Right atrium auricular region (tissue), 2 donors: Measurements from ENCODE around the gene PRDM16. TPM values are rescaled to one million over a fixed set of nuclear protein-coding genes. Genes with fewer than 3 reads are reported as not detected.

Source experiments
- DNase-seq: peaks from one replicate; pipeline ENCODE4 v3.0.0-alpha.2; 2019; ENCODE audit warnings: low spot score
- H3K27ac ChIP-seq, 2 donors: fragments of 200-600 bp; sonication (generic); 1 replicate in 1 of 2; 2 replicates in 1 of 2; pipeline ENCODE4 v1.5.1; 2016 to 2019
- H3K27me3 ChIP-seq, 2 donors: fragments of 200-600 bp; sonication (generic); one replicate each; pipeline versions ENCODE4 v1.5.1 to v1.6.0; 2017 to 2019
- H3K36me3 ChIP-seq: fragments of 200-600 bp; sonication (generic); one replicate; pipeline ENCODE4 v1.5.1; 2016
- H3K4me1 ChIP-seq, 2 donors: fragments of 200-600 bp; sonication (generic); one replicate each; pipeline versions ENCODE4 v1.5.1 to v1.6.0; 2017 to 2019
- H3K4me3 ChIP-seq, 2 donors: fragments of 200-600 bp; sonication (generic); 1 replicate in 1 of 2; 2 replicates in 1 of 2; pipeline ENCODE4 v1.5.1; 2017 to 2019; ENCODE audit warnings: mild to moderate bottlenecking in 1 of 2, moderate library complexity in 1 of 2
- H3K9me3 ChIP-seq, 2 donors: fragments of 200-600 bp; sonication (generic); one replicate each; pipeline ENCODE4 v1.5.1; 2019
- total RNA-seq, 2 donors: library from RNA; depleted of rRNA; stranded (reverse); fragments of >200 nt; gene quantifications; one replicate each; pipeline ENCODE4 v1.1.0, GENCODE V29; 2016
- TF ChIP-seq, protein P1 (sequence below), 2 donors: fragments of 200-600 bp; sonication (generic); IDR thresholded peaks; one replicate each; pipeline ENCODE4 v1.5.1; 2019; ENCODE audit warnings: antibody characterized with exemption in 2 of 2

Gene PRDM16
- total RNA-seq, 2 donors from 2014 or later, result 0.22 to 3.3 TPM

DNA sequence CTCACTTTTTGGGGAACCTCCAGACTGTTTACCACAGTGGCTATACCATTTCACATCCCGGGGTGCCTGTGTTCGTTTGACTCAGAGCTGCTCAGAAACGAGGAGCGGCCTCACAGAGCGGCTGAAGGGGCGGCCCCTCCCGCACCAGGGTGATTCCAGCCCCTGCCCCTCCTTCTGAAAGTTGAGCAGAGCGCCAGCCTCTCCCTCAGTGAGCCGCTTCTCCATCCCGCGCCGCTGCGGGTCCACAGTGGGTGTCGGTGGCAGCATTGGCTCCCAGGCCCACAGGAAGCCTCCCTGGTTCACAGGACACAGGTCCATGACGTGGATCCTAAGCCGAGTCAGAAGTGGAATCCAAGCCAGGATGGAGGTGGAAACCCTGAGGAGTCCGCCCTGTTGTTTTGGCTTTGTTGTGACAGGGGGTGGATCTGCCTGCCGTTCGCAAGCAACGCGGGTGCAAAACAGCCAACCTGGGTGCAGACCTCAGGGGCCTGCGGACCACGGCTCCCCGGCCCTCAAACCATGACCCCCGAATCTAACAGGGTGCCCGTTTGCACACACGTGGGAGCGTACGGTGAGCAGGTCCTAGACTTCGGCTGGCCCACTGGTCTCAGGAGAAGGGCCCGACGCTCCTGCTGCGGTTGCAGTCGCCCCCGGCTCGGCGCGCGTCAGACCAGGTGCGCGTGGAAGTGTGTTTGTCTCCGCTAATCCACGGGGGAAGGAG is 198.7 kb downstream of the PRDM16 start:
- Histone ChIP-seq H3K4me1 (no peaks in the 10 kb centered on the region), H3K27ac (no peak overlapping the region), H3K9me3 (no peaks in the 10 kb centered on the region), H3K4me3 (no peak overlapping the region), H3K36me3 (no peaks in the 10 kb centered on the region), H3K27me3 (no peaks in the 10 kb centered on the region)
- DNase-seq, result no peak
- TF ChIP-seq, protein P1, sequence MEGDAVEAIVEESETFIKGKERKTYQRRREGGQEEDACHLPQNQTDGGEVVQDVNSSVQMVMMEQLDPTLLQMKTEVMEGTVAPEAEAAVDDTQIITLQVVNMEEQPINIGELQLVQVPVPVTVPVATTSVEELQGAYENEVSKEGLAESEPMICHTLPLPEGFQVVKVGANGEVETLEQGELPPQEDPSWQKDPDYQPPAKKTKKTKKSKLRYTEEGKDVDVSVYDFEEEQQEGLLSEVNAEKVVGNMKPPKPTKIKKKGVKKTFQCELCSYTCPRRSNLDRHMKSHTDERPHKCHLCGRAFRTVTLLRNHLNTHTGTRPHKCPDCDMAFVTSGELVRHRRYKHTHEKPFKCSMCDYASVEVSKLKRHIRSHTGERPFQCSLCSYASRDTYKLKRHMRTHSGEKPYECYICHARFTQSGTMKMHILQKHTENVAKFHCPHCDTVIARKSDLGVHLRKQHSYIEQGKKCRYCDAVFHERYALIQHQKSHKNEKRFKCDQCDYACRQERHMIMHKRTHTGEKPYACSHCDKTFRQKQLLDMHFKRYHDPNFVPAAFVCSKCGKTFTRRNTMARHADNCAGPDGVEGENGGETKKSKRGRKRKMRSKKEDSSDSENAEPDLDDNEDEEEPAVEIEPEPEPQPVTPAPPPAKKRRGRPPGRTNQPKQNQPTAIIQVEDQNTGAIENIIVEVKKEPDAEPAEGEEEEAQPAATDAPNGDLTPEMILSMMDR (IDR thresholded peaks at IDR 0.05), result no peak

DNA sequence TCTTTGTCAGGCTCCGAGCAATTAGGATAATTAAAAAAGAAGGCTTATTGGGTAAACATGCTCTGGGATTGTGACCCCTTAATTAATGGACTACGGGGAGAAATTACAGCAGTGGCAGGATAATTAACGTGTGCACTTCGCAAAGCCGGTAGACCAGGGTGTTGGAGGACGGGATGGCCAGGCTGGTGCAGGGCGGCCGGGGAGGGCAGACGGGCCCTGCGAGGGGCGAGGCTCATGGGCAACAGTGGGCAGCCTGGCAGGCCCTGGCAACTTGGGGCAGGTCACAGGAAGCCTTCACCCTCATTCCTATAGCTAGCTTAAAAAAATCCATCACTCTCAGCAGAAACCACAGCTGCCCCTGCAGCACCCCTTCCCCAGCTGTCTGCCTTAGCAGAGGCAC is 199.3 kb downstream of the PRDM16 start:
- Histone ChIP-seq H3K36me3 (no peaks in the 10 kb centered on the region), H3K4me3 (no peak overlapping the region), H3K4me1 (no peaks in the 10 kb centered on the region), H3K27ac (no peak overlapping the region), H3K27me3 (no peaks in the 10 kb centered on the region), H3K9me3 (no peaks in the 10 kb centered on the region)
- TF ChIP-seq, protein P1 (IDR thresholded peaks at IDR 0.05), result no peak
- DNase-seq, result no peak

DNA sequence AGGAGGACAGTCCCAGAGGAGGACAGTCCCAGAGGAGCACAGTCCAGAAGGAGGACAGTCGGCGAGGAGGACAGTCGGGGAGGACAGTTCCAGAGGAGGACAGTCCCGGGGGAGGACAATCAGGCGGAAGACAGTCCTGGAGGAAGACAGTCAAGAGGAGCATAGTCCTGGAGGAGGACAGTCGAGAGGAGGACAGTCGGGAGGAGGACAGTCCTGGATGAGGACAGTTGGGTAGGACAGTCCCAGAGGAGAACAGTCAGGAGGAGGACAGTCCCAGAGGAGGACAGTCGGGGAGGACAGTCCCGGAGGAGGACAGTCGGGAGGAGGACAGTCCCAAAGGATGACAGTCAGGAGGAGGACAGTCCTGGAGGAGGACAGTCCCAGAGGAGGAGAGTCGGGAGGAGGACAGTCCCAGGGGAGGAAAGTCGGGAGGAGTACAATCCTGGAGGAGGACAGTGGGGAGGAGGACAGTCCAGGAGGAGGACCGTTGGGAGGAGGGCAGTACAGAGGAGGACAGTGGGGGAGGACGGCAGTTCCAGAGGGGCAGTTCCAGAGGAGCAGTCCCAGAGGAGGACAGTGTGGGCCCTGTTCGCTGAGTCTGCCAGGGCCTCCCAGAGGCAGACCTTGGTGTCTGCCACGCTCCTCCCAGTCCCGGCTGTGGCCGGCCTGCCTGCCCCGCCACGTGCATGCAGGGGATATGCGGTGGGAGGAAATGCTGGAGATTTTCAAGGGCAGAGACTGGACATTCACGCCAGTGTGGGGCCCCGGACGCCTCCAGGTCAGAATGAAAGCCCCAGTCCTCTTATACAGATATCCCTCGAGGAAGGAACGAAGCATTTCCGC is 201.6 kb downstream of the PRDM16 start:
- H3K27ac ChIP-seq, result no peak overlapping the region
- no peaks in the 10 kb centered on the region for H3K27me3 ChIP-seq
- no peaks in the 10 kb centered on the region for H3K36me3 ChIP-seq
- H3K4me3 ChIP-seq, result no peak overlapping the region
- H3K4me1 ChIP-seq, result no peaks in the 10 kb centered on the region
- H3K9me3 ChIP-seq, result no peaks in the 10 kb centered on the region
- DNase-seq, result no peak
- TF ChIP-seq, protein P1 (IDR thresholded peaks at IDR 0.05), result no peak

DNA sequence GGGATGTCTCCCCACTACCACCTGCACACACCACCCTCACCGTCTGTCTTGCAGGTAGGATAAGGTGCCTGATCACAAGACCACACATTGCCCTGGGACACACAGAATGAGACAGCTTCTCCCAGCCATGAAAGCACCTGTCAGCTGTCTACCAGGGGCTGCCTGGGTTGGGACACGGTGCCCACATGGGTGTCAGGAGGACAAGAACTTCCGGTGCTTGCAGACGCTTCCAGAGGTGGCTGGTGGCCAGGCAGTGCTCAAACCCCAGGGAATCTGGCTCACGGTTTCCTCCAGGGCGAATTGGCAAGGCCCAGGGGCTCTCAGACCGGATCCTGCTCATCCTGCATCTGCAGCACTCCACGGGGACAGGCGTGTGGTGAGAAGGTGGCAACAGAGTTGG is 202.9 kb downstream of the PRDM16 start:
- DNase-seq, result no peak
- TF ChIP-seq, protein P1 (IDR thresholded peaks at IDR 0.05), result no peak
- H3K4me1 ChIP-seq, result no peaks in the 10 kb centered on the region
- H3K9me3 ChIP-seq, result no peaks in the 10 kb centered on the region
- no peaks in the 10 kb centered on the region for H3K27me3 ChIP-seq
- H3K4me3 ChIP-seq, result no peak overlapping the region
- no peak overlapping the region for H3K27ac ChIP-seq
- H3K36me3 ChIP-seq, result no peaks in the 10 kb centered on the region

DNA sequence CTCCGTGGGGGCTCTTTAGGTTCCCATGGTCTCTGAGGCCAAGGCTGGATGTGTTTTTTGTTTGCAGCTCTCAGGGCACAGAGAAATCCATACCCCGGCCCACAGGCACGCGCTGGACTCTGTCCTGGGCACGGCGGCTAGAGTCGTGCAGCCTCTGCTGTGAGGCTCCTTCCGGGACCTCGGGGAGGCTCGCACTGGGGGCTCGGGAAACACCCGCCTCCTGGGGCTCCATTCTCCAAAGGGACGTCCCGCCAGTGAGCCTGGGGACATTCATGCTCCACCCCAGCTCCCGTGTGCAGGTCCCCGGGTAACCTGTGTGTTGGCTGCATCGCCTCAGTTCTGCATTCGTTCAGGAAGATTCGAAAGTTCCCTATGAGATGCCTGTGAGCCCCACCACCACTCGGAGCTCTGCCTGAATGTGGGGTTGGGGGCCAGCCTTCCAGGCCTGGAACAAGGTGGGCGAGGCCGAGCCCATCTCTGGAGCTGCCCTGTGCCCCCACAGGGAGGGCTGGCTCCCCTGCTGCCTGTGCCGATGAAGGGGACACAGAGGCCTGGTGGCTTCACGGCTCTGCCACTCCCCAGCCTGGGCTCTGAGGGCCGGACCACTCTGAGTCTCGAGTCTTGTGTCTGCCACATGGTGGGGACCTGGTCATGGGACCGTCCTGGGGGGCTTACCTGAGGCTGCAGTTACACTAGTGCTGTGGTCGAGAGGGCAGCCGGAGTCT is 203.5 kb downstream of the PRDM16 start:
- Histone ChIP-seq H3K4me1 (no peaks in the 10 kb centered on the region), H3K4me3 (no peak overlapping the region), H3K36me3 (no peaks in the 10 kb centered on the region), H3K27me3 (no peaks in the 10 kb centered on the region), H3K9me3 (no peaks in the 10 kb centered on the region), H3K27ac (no peak overlapping the region)
- TF ChIP-seq, protein P1 (IDR thresholded peaks at IDR 0.05), result no peak
- no peak for DNase-seq
